Thyroid gland (tissue), 4 donors: ENCODE measurements around the gene VWC2L.

Source experiments
- CTCF ChIP-seq, 6 experiments: fragments of 200-600 bp in 3 of 6; fragments of 450-650 bp in 3 of 6; sonication (generic) in 3 of 6; IDR thresholded peaks; one replicate each; pipeline ENCODE4 v1.5.1; 2016 to 2019; ENCODE audit warnings: antibody characterized with exemption in 6 of 6, mild to moderate bottlenecking in 2 of 6, inconsistent platforms in 1 of 6, moderate library complexity in 1 of 6
- POLR2A ChIP-seq, 2 donors: fragments of 450-650 bp; IDR thresholded peaks; one replicate each; pipeline ENCODE4 v1.6.1; 2017; ENCODE audit warnings: antibody characterized with exemption in 2 of 2, mild to moderate bottlenecking in 2 of 2, moderate library complexity in 1 of 2

GRCh38 chr2:214542295-214542694, 131.4 kb downstream of the VWC2L start:
- TF ChIP-seq POLR2A (IDR thresholded peaks at IDR 0.05) (no peak), CTCF (IDR thresholded peaks at IDR 0.05) (no peak)
